ENCODE results near the gene KRTAP10-9.
"Not testable (repeated sequence)": the region's sequence is repeated elsewhere in the genome, so short reads cannot be mapped to it uniquely, and the experiment has no call there.

KRTAP10-9 gene

GRCh38 chr21:44626673-44627143, at the start of gene KRTAP10-9:
TSS of gene KRTAP10-9 (plus strand) at chr21:44627093. CDS start at chr21:44627172, 79 bp downstream.
- DNase-seq, result no peak

- no peak for DNase-seq
Observed at GRCh38 chr21:44578371-44579055, 48.4 kb upstream of the KRTAP10-9 start.

GRCh38 chr21:44579056-44579832, 47.6 kb upstream of the KRTAP10-9 start:
- DNase-seq, result no peak

GRCh38 chr21:44579833-44580144, 47.1 kb upstream of the KRTAP10-9 start:
- no peak for DNase-seq

- DNase-seq, result not testable (repeated sequence)
Observed at GRCh38 chr21:44580231-44580821, 46.6 kb upstream of the KRTAP10-9 start, which contains the start of gene KRTAP10-5. TSS of gene KRTAP10-5 (minus strand) at chr21:44580604. CDS start at chr21:44580578, 26 bp downstream.

- no peak for DNase-seq
Observed at GRCh38 chr21:44581158-44581557, 45.7 kb upstream of the KRTAP10-9 start.

- DNase-seq, result no peak
Observed at GRCh38 chr21:44582055-44582454, 44.8 kb upstream of the KRTAP10-9 start.

GRCh38 chr21:44583089-44583799, 43.6 kb upstream of the KRTAP10-9 start:
- no peak for DNase-seq

GRCh38 chr21:44583800-44584147, 43.1 kb upstream of the KRTAP10-9 start:
- DNase-seq, result peak; percentile 24

GRCh38 chr21:44585892-44586291, 41.0 kb upstream of the KRTAP10-9 start:
- no peak for DNase-seq

GRCh38 chr21:44589094-44589493, 37.8 kb upstream of the KRTAP10-9 start:
- DNase-seq, result no peak

GRCh38 chr21:44589586-44590305, 37.1 kb upstream of the KRTAP10-9 start:
- DNase-seq, result no peak

- no peak for DNase-seq
Observed at GRCh38 chr21:44590311-44590721, 36.6 kb upstream of the KRTAP10-9 start.

GRCh38 chr21:44590897-44591800, 35.7 kb upstream of the KRTAP10-9 start:
- DNase-seq, result not testable (repeated sequence)

- not testable (repeated sequence) for DNase-seq
Observed at GRCh38 chr21:44591801-44592130, 35.1 kb upstream of the KRTAP10-9 start.

- DNase-seq, result no peak
Observed at GRCh38 chr21:44592446-44593311, 34.2 kb upstream of the KRTAP10-9 start, which contains the start of gene KRTAP10-6. TSS of gene KRTAP10-6 (minus strand) at chr21:44592505. CDS start at chr21:44592484, 21 bp downstream.

GRCh38 chr21:44593598-44594405, 33.1 kb upstream of the KRTAP10-9 start:
- no peak for DNase-seq

GRCh38 chr21:44594406-44594916, 32.4 kb upstream of the KRTAP10-9 start:
- no peak for DNase-seq

- DNase-seq, result no peak
Observed at GRCh38 chr21:44595524-44595923, 31.4 kb upstream of the KRTAP10-9 start.

Data from CD4-positive, alpha-beta T cell treated with Interleukin-21 for 1 hour (primary cell).